NCI-H345 treated with DMSO at 0.1 percent for 48 hours (cell line): ENCODE results near the gene BUD23.
A peak's percentile ranks its signal among the peaks of the same experiment; 100 is the strongest.
"Not testable (repeated sequence)": the region's sequence is repeated elsewhere in the genome, so short reads cannot be mapped to it uniquely, and the experiment has no call there.

Source experiments
- DNase-seq: peaks from one replicate; lab custom pipeline; 2025; ENCODE audit not compliant: unreplicated experiment; lab: John Stamatoyannopoulos, UW

The BUD23 gene

DNA sequence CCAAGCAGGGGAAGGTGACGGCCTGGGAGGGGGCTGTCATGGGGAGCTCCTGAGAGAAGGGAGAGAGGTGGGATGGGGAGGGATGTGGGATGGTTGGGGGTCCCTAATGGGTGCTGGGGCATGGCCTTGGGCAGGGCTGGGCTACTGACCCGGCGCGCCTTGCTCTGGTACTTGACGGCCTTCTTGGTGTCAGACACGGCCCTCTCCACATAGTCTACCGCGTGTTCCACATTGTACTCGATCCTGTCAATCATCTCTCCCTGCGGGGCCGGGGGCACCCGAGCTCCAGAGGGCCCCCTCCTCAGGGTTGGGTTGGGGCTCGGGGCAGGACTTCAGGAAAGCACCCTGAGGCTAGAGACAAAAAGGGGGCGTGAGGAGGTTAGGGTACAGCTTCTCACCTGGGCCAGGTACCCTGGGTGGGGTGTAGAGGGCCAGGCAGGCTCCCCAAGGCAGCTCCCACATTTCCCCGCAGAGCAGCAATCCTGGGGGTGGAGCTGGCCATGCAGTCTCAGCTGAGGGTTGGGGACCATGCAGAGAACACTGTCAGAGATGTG lies 17.3 kb downstream of the BUD23 start:
- DNase-seq: no peak

DNA sequence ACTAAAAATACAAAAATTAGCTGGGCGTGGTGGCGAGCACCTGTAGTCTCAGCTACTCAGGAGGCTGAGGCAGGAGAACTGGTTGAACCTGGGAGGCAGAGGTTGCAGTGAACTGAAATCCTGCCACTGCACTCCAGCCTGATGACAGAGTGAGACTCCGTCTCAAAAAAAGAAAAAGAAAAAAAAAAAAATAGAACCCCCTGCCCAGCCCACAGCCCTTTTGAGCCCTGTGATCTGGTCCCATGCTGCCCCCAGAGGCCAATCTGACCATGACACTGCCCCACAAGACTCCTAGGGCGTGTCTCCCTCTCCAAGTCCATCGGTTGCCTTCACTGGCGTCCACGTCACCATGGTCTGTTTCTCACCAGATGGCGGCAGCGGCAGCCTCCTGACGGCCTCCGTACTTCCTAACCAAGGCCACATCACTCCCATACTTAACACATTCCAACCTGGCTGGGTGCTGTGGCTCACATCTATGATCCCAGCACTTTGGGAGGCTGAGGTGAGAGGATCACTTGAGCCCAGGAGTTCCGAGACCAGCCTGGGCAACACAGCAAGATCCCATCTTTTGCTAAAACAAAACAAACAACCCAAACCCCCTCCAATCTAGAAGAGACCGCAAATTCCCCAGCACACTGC lies 18.1 kb downstream of the BUD23 start:
- no peak for DNase-seq

DNA sequence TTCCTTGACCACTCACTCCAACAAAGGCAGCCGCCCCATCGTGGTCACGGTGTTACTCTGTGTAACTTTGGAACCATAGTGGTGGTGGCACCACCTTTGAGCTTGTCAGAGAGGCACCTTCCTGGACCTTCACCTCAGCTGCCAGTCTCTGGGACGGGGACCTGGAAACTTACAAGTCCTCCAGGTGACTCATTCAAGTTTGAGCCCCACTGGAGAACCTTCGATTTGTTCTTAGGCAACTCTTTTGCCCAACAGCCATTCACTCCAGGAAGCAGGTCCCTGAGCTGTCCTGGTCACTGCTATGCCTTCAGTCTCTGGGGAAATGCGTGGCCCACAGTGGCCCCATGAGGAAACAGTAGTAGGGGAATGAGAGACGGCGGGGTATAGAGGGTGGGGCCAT lies 18.8 kb downstream of the BUD23 start:
- no peak for DNase-seq

DNA sequence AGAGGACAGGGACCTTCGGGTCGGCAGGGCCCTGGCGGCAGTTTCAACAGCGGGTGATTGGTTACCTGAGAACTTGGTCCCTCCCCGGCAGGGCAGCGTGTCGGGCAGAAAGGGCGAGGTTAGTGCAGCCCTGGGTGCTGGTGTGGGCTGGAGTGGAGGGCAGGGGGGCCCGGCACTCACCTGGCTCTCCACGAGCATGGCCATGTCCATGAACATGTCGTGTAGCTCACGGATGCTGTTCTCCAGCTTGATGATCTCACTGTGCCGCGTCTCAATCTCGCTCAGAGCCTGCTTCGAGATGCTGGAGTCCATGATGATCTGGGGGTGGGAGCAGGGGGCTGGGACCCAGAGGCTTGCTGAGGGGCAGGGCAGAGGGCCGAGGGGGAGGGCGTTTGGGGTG lies 19.3 kb downstream of the BUD23 start:
- DNase-seq: no peak

DNA sequence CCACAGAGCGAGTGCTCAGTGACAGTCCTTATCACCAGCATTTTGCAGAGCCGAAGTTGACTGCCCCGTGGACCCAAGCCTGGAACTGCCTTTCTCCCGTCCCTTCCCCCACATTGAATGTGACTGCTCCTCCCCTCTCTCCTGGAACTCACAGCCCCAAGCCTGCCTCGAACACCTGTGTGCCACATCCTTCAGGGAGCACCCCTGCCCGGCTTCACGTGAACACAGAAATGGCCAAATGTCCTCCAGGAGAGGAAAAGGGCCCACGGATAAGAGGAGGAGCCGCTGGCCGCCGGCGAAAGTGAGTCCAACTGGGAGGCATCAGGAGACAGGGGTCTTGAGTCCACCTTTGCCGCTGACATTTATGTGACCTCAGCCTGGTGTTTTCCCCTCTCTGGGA lies 19.8 kb downstream of the BUD23 start:
- DNase-seq: no peak

DNA sequence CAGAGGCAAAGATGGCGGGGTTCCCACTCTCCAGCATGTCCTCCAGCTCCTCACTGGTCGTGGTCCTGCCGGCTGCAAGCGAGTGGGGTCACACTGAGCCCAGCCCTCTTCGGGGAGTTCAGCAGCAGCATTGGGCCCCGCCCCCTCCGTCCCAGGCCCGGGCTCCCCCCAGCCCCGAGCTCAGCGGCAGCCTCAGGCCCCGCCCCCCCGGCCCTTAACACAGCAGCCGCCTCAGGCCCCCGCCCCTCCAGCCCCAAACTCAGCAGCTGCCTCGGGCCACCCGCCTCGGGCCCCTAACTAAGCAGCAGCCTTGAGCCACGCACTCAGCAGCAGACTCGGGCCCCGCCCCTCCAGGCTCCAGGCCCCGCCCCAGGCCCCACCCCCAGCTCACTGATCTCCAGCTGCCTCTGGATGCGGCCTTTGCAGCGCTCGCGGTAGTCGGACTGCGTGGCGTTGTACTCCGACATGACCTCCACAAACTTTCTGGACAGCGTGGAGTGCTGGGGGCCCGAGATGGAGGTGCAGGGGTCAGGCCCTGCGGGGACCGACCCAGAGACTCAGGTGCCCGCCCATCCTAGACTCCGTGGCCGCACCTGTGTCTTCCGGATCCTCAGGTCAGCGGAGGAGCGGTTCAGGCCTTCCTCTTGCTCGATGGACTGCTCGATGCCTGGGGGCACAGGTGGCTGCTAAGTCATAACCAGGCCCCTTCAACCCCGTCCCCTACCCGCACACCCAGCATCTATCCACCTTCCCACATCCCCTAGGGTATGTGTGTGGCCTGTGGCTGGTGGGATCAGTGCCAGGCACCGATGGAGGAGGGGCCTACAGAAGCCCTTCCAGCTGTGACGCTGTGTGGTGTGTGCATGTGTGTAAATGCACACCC lies 20.6 kb downstream of the BUD23 start:
- DNase-seq: no peak

DNA sequence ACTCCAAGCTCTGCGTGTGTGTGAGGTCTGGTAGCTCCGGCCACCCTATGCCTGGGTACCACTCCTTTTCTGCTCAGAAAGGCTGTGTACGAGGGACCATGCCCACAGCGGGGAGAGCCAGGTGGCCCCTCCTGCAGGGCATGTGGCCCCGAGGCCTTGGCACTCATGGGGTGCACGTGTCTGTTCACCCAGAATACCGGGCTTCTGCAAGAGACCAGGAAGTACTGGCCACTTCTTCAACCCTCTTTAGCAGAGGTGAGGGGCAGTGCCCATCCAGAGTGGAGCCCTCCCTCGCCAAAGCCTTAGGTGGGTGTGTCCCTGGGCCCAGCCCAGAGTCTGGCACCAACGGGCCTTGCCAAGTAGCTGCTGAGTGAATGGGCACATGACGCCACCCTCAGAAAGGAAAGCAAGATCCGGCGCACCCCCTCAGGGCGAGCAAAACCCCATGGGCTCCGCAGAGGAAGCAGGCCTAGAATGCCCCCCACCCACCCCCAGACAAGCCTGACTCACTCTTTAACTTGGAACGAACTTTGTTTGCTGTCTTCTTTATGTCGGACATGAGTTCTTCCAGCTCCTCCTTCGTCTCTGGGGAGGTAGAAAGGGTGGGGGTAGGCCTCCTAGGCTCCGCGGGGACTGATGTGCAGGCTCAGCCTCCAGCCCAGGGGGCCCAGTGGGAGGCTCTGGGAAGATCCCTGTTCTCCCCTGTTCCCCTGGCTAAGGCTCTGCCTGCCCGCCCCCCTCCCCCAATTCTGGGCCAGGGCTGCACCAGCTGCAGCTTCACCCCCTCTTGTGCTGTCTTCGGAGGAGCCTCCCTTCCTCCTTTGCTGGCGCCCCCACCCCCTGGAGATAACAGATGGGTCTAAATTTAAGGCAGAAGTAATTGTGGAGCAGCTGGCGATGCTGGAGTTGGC lies 21.5 kb downstream of the BUD23 start:
- DNase-seq: no peak

DNA sequence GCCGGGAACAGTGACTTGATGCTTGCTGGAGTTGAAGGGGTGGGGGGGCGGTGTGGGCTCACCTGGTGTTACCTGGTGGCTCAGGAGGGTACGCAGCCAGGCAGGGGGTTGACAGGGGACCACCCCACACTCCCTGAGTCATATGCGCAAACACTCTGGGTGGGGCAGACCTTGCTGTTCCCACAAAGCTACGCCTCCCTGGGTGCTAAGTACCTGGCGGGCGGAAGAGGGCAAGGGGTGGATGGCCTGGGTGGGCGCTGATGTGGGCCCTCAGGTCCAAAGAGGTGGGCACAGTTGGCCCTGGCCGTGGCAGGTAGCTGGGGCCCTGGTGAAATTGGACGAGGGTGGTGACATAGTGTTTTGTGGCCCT lies 22.1 kb downstream of the BUD23 start:
- DNase-seq: no peak

DNA sequence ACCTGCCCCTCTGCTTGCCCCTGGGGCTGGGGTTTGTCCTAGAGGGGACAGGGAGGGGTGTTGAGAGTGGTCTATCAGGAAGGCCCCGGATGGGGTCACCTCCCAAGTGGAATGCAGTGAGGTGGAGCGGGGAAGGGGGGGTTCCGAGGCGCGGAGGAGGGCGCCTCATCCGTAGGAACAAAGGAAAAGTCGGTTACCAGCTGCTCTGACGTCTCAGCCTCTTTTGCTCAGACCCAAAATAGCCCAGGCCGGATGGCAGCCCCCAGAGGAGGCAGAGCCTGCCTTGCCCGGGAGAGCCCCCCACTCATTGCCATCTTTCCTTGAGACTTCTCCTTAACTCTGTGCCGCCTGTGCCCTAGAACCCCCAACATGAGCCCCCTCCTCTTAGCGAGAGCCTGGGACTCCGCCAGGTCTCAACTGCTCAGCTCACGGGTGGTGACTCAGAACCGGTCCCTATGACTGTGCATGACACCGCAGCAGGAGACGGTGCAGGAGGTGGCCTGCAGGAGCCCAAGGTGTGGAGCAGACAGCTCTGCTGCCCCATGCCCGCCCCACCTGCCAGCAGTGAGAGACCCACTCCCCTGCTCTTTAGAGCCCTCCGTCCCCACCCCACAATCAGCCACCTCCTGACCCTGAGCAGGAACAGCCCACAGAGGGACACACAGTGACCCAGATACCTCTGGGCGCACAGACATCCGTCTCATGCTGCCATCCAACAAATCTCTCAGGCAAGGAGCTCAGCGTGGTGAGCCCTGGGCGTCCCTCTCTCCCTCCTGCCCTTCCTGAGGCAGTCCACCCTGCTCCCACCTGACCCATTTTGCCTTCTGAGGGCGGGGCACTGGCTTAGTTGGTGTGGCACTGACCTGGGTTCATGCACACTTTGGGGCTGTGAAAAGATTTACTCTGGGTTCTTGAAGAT lies 23.0 kb downstream of the BUD23 start:
- DNase-seq: no peak

DNA sequence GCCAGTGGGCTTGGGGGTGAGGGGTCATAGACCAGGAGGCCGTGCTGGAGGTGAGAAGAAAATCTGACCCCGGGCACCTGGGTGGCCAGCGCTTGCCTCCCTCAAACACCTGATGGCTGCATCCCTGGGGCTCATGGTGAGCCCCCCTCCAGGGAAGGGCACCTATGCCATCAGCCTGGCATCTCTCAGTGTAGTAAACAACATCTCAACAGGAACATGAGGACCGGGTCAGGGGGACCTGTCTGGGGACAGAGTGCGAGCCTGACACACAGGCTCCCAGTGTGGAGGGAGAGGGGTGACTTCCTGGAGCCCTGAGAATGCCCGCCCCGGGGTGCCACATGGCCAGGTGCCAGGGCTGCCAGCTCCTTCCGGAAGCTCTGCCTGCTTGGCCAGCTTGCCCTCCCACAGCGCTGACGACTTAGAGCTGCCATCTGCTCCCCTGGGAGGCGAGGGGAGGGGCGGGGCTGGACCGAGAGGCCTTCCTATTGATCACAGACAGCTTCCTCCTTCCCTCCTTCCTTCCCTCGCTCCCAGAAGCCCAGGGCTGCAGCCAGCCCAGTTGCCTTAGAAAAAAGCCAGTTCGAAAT lies 23.7 kb downstream of the BUD23 start:
- peak; percentile 24 for DNase-seq

DNA sequence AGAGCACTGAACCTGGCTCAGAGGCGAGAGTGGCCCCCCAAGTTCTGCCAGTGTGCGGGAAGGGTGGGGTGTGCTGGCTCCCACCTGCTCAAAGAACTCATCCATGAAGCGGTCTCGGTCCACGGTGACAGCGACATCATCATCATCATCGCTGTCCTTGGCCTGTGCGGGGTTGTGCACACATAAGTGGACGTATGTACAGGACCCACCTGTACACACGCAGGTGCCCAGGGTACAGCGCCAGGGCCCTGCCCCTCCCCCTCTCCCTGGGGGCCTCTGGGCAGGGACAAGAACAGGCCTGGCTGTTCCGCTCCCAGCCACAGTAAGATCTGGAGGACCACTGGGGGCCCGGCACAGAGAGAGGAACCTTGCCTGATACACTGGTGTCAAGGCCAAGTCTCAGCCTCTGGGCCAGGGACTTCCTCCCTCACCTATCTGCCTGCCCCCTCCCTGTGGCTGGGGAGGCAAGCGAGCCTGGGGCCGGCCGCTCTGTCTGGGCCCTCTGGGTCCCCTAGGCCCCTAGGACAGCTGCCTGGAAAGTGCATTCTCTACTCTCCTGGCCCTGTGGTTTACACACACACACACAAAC lies 25.7 kb downstream of the BUD23 start:
- DNase-seq: no peak

DNA sequence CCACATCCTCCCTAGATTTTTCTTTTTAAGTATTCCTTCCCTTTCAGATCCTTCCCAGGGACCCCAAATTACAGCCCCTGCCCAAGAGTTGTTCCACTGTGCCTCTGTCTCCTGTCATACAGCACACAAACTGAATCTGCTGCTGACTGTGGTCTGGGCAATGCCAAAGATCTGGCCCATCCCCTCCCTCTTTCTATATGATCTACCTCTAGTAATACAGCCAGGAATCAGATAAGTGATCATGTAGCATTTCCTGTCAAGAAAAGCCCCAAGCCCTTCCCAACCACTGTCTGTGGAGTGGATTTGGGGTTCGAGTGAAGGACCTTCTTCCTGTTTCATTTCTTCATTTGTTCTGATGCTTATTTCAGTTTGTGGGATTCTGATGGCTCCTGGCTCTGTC lies 29.4 kb downstream of the BUD23 start:
- no peak for DNase-seq

DNA sequence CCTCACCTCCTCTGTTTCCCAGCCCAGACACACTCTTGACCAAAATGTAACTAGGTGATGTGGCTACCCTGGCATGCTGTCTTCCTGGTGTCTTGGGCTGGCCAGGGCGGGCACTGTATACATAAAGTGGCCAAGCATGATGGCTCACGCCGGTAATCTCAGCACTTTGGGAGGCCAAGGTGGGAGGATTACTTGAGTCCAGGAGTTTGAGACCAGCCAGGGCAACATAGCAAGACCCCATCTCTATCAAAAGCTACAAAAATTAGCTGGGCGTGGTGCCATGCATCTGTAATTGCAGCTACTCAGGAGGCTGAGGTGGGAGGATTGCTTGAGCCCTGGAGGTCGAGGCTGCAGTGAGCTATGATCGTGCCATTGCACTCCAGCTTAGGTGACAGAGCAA lies 29.9 kb downstream of the BUD23 start:
- DNase-seq: not testable (repeated sequence)

DNA sequence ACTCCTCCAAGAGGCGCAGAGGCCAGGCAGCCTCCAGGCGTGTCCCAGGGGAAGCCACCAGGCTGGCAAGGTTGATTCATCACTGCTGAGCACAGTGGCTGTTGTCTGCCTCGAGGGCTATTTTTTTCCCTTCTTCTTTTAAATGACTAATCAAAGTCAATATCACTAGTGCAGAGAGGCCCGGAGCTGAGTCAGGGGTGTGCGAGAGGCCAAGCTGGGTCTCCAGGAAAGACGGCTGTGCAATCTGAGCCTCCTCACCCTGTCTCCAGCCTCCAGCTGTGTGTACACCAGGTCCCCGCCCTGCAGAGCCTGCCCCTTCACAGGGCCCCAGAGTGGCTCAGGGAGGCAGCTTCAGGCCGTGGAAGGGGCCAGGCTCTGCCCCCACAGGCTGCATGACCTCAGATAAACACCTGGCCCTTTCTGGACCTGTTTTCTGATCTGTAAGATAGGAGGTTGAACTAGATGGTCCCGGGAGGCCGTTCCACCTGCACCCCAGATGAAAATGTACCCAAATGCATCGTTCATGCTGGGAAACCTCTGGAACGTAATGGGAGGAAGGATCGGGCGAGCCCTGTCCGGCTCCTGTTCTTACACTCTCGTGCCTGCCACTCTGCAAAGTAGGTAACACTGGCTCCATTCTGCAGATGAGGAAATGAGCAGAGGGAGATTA lies 32.4 kb downstream of the BUD23 start:
- peak; percentile 72 for DNase-seq

DNA sequence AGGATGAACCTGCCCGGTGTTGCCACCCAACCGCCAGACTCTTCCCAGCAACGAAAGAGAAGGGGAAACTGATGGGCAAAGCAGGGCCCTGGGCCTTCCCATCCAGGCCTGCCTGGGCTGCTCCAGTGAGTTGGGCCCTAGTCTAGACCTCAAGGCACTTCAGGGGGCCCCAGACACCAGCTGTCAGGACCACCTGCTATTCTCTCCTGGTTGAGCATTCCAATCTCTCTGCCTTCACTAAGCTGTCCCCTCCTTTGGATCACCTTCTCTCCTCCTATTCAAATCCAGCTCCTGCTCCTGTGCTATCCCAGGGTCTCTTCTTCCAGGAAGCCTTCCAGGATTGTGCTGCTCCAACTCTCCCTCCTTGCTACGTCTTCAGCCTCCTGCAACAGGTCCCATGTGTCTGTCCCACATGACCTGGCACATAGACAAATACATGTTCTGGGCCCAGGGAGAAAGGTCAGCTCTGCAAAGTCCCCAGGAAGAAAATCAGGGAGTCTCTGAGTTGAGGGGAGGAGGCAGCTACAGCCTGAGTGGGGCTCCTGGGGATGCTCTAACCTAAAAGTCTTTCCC lies 33.0 kb downstream of the BUD23 start:
- no peak for DNase-seq

DNA sequence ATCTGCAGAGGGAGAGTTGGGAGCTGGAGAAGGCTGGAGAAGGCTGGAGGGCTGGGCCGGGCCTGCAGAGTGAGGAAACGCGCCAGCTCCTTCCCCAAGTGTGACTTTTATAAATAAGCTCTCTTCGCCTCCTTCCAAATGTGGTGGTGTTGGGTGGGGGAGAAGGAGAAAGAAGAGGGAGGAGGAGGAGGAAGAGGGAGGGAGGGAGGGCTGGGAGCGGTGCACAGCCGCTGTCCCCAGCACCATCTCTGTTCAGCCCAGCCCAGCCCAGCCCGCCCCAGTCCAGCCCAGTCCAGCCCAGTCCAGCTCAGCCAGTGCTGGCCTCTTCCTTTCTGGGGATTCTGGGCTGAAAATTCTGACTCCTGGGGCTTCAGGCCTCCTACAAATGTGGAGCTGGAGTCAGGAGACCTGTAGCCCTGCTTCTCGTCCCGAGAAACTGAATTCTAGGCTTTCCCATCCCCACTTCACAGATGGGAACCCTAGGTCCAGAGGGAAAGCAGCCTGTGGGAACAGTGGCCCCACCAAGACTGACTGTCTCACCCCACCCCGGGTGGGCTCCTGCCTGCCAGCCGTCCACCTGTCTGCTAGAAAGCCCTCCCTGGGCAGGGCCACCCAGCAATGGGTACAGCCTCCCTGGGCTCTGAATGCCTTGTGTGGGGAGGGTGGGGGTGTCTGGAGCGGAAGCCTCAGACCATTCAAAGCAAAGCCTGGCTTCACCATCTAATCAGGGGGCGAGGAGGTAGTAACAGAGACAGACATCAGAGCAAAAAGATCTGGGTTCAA lies 33.8 kb downstream of the BUD23 start:
- DNase-seq: no peak

DNA sequence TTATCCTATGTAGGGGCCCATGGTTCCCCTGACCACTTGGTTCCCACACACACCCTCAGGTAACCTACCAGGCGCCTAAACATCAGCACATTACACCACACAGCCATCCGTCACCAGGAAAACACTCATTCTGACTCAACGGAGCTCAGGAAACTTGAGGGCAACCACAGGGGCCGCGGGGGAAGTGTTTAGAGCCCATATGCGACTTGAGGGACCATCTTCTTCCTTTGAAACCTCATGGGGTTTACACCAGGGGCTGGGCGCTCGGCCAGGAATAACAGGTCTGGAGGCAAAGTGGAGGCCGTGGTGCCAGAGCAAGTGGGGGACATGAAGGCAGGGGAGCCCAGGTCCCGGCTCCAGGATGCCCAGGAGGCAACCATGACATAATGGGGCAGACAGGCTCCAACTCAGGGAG lies 34.6 kb downstream of the BUD23 start:
- DNase-seq: no peak

DNA sequence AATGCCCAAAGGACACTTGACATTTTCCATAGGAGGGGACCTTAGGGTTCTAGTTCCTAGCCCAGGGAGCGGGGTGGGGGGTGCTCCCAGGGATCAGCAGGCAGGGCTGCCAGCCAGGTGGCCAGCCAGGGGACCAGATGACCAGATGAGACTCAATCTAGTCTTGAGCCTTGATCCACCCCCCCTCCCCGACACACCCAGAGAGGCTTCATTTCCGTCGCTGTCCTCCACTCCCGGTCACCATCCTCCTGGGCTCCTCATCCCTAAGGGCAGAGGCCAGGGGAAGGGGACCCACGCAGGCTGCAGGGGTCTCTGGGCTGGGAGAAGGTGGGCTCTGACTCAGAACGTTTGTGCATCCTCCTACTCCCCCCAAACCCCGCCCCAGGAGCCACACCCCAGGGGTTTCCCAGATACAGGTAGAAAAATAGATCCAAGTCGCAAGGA lies 35.1 kb downstream of the BUD23 start:
- DNase-seq: no peak
